ENCODE results near the gene RUVBL2.
"Not testable (repeated sequence)": the region's sequence is repeated elsewhere in the genome, so short reads cannot be mapped to it uniquely, and the experiment has no call there.

Gene RUVBL2

GRCh38 chr19:49049834-49050233 lies 56.1 kb downstream of the RUVBL2 start:
- DNase-seq, result not testable (repeated sequence)

DNA sequence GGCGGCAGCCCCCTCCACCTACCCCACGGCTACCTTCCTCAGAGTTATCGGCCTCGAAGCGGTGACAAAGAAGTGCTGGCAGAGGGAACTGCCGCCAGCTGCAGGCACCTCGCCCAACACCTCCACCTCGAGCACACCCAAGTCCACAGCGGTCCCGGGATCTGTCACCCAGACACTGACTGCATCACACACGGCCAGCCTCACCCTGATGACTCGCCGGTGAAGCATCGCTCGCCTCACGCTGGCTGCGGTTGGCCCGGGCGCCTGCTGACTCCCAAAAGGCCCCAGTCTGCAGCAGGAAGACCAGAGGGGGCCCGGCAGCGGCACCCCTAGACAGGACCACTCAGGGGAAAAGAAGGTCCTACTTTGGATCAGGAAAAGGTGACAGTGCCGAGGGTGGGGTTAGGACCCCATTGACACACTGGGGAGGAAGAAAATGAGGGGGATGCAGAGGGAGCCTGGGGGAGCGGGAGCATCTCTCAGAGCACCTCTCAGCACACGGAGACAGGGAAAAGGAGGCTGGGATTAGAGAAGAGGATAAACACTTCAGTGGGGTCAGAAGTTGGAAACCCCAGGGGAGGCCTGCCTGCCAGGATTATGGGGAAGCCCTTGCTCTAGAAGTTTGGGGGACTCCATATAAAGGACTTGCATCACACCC lies 56.8 kb downstream of the RUVBL2 start:
- DNase-seq, result peak; percentile 73

- peak; percentile 55 for DNase-seq
These were observed 62.6 kb downstream of the RUVBL2 start for GRCh38 chr19:49056101-49056901.

GRCh38 chr19:49056902-49057596 lies 63.4 kb downstream of the RUVBL2 start:
- not testable (repeated sequence) for DNase-seq

GRCh38 chr19:49057636-49058234 lies 64.0 kb downstream of the RUVBL2 start, which contains the start of gene CGB7:
TSS of gene CGB7 (minus strand) at chr19:49057749. CDS start at chr19:49055375, 2,374 bp downstream.
- peak; percentile 61 for DNase-seq

GRCh38 chr19:49058562-49058961 lies 64.9 kb downstream of the RUVBL2 start:
- peak; percentile 72 for DNase-seq

GRCh38 chr19:49059053-49059452 lies 65.4 kb downstream of the RUVBL2 start:
- DNase-seq, result no peak

GRCh38 chr19:49061000-49061399 lies 67.3 kb downstream of the RUVBL2 start:
- DNase-seq, result no peak

DNA sequence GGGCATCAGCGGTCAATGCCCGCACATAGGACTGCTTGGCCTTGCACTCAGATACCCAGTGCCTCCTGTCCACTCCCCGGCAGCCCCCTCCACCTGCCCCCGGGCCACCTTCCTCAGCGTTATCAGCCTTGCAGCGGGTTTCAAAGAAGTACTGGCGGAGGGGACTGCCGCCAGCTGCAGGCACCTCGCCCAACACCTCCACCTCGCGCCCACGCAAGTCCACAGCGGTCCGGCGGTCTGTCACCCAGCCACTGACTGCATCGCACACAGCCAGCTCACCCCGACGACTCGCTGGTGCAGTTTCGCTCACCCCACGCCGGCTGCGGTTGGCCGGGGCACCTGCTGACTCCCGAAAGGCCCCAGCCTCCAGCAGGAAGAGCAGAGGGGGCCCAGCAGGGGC lies 67.8 kb downstream of the RUVBL2 start:
- DNase-seq, result no peak

- no peak for DNase-seq
These were observed 70.4 kb downstream of the RUVBL2 start for GRCh38 chr19:49064029-49064629.

DNA sequence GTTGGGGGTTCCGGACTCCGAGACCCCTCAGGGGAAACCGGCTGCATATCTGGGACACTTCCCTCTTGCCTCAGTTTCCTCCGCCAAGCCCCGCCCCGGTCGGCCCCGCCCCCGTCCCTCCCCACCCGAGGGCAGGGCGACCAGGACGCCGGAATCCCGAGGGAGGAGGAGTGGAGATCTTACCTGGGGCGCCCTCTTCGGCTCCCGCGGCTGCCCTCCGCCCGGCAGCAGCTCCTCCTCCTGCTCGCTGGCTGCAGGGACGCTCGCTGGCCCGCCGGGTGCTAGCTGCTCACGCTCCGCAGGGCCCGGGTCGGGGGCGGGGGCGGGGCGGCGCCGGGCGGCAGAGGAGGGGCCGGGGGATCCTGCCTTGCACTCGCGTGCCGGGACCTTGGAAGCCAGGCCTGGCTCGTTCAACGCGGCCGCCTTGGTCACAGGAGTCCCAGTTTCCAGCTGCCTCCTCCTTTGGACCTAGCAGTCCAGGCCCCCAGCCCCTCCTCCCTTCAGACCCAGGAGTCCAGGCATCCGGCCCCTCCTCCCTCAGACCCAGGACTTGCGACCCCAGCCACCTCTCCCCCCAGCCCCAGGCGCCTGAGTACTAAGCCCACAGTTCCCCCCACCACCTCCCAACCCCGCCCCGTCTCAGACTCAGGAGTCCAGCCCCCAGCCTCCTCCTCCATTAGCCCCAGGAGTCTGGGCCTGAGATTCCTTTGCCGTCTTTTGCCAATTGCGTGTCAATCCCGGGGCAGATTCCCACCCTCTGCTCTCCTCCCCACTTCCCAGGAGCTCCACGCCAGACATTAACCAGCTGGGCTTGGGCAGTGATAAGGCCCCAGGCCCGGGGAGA lies 71.3 kb downstream of the RUVBL2 start, which contains the start of gene NTF4:
Gene NTF4, minus strand, starts transcription at position 51 of the 844 bp plus-strand sequence. CDS start 2,821 bp downstream, outside the sequence.
- DNase-seq, result peak; percentile 54
